DMS 273 (cell line): ENCODE data around the gene ODAM.
"Not testable (repeated sequence)": the region's sequence is repeated elsewhere in the genome, so short reads cannot be mapped to it uniquely, and the experiment has no call there.

ENCODE experiments used
- DNase-seq: peaks from one replicate; lab custom pipeline; 2025; ENCODE audit not compliant: unreplicated experiment; lab: John Stamatoyannopoulos, UW

Gene ODAM, protein sequence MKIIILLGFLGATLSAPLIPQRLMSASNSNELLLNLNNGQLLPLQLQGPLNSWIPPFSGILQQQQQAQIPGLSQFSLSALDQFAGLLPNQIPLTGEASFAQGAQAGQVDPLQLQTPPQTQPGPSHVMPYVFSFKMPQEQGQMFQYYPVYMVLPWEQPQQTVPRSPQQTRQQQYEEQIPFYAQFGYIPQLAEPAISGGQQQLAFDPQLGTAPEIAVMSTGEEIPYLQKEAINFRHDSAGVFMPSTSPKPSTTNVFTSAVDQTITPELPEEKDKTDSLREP

DNA sequence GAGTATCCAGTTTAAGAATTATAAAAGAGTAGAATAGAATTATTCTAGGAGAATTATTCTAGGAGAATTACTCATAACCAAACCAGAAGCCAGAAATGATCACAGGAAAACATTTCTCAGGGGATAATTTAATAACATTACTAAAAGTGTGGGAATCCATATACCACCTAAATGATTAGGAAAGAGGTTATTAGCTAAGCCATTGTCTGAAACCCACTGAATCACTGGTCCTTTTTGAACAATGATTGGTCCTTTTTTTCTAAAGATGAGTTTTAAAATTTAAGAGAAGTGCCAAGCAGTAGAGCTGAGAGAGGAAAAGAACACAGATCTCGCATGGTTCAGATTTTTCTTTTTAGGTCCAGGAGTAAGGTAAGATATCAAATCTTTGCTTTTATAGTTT is at the start of gene ODAM:
Gene ODAM (plus strand): TSS at position 301 of the 400 bp plus-strand sequence. CDS start 819 bp downstream, outside the sequence.
- DNase-seq = no peak

DNA sequence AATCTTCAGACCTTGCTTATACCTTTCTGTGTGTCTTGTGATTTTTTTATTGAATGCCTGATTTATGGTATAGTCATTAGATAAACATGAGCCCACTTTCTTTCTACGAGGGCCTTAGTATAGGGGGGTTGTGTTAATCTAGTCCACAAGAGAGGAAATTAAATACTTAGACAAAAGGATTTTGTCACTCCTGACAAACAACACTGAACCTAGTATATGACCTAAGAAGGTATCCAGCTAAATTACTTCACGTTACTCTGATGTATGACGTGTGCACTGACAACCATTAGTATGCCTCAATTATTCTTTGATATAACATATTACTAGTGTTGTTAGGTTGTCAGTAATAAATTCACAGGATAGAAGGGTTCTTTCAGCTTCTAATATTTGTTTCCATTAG is 44.3 kb upstream of the ODAM start:
- DNase-seq = no peak

DNA sequence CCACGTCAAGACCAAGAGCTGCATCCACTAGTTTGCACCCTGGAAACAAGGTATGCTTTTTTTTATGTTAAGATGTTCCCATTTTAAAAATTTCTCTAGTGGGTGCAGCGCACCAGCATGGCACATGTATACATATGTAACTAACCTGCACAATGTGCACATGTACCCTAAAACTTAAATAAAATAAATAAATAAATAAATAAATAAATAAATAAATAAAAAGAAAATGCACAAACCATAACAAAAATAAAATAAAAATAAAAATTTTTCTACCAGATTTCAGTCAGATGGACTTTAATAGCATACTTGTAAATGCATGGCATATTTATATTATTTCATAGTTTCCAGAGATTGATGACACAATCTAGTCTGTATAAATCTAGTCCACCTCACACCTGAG is 43.4 kb upstream of the ODAM start:
- no peak for DNase-seq

DNA sequence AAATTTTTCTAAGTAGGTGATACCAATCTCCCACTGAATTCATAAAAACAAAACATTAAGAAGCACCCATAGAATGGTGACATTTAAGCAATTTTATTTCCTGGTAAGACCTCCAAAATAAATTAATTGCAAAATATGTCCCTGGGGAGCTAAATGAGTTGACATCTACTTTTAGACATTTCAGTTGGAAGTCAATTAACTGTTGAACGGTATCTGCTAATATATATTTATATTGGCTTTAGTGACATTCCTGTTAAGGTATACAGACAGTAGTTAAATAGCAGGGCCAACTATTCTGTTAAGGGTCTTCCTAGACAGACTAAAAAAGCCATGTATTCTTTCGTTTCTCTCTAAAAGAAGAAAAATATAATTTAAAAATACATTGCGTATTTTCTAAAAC is 41.6 kb upstream of the ODAM start, which contains the start of gene PRR27:
Gene PRR27 (plus strand): TSS at position 301 of the 400 bp plus-strand sequence. CDS start 139 bp downstream, outside the sequence.
- no peak for DNase-seq

DNA sequence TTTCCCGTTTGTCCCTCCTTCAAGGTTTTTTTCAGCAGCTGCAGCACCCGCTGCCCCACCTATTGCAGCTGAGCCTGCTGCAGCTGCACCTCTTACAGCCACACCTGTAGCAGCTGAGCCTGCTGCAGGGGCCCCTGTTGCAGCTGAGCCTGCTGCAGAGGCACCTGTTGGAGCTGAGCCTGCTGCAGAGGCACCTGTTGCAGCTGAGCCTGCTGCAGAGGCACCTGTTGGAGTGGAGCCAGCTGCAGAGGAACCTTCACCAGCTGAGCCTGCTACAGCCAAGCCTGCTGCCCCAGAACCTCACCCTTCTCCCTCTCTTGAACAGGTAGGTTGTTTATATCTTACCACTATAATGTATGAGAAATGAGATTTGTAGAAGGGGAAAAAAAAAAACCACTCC is 36.9 kb upstream of the ODAM start:
- DNase-seq = no peak

DNA sequence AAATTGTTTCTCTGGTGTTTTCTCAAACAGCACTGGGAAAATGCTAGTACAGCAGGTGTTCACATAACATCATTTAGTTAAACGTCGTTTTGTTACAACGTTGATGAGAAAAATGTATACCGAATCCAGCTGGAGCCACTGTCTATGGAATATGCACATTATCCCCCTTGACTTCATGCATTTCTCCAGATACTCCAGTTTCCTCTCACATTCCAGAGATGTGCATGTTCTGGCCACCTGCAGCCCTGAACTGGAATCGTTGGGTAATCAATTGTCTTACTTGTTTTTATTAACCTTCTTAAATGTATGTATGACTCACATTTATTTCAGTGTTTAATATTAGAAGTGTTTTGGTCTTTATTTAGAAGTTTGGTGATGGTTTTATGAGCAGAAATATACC is 18.4 kb upstream of the ODAM start:
- DNase-seq = no peak

DNA sequence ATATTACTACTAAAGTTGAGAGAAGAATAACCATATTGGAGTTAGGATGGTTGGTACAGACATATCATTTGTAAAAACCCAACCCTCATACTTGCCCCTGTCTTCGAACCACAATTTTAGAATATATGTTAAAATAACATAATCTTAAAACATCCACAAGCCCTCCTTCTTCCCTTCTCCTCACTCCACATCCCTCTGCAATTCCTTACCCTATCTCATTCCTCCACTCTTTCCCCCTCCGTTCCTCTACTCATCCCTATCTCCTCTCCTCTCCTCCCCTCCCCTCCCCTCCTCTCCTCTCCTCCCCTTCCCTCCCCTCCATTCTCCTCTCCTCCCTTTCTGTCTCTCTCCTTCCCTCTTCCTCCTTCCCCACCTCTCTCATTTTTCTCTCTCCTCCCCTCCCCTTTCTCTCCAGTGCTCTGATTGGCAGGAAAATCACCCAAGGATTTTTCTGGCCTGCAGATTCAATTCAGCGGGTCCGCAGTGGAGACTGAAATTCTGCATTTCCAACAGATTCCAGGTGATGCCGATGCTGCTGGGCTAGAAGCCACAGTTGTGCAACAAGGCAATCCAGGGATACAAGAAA is 17.4 kb upstream of the ODAM start:
- DNase-seq = no peak

DNA sequence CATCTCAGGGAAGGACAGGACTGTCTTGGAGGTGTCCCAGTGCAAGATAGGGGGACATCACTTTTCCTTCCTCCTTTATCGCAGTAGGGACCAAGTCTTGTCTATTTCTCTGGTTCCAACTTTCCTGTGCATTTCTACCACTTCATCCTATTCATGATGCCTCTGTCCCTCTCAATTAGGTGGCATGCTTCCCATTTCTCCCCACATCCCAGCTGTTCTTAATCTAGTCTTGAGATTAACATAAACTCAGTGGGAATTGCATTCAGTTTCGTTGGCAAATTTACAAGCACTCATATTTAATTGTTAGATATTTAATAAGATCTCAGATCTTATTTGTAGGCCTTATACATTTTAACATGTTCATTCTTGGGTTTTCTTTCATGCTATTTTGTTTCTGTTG is 15.7 kb upstream of the ODAM start:
- no peak for DNase-seq

DNA sequence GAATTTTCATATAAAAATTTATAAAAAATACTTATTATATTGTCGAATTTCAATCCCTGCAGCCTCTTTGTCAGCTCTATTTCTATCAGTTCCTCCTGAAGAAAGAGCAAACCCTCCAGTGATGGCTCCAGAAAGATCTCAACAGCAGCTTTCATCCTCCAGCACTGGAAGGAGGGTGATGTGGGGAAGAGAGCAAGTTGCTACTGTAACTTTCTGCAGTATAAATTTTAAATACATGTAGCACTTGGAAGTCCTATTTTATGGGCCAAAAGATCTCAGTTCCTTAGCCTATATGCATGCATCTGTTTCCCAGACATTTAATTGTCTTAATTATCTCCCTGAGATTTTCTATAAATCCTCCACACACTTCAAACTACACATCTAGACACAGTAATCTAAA is 13.7 kb upstream of the ODAM start:
- no peak for DNase-seq

DNA sequence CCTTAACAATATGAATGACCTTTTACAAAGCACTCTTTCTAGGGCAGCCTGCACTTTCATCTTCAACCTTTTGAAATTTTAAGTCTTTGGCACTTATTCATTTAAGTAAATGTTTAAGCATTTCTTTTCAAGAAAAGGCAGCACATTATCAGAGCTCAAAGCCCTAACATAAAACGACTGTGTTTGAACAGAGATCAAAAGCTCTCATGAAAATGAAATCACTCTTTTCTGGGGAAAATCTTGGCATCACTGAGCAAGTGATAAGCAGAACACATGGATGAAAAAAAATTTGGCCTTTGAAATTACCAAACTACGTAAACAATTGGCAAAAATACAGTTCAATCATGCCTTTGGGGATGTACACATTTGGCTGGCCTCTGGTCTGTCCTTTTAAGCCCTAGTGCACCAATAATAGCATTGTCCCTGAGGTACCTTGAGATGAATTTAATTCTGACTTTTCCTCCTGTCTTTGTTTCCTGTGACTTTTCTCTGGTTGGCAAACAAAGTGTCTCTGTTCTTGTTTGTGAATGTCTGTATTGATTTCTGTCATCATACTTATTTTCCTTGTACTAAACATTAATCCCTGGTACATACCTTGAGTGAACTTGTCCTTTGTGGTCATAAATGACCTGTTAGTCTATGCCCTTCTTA is 12.9 kb upstream of the ODAM start:
- DNase-seq = no peak

DNA sequence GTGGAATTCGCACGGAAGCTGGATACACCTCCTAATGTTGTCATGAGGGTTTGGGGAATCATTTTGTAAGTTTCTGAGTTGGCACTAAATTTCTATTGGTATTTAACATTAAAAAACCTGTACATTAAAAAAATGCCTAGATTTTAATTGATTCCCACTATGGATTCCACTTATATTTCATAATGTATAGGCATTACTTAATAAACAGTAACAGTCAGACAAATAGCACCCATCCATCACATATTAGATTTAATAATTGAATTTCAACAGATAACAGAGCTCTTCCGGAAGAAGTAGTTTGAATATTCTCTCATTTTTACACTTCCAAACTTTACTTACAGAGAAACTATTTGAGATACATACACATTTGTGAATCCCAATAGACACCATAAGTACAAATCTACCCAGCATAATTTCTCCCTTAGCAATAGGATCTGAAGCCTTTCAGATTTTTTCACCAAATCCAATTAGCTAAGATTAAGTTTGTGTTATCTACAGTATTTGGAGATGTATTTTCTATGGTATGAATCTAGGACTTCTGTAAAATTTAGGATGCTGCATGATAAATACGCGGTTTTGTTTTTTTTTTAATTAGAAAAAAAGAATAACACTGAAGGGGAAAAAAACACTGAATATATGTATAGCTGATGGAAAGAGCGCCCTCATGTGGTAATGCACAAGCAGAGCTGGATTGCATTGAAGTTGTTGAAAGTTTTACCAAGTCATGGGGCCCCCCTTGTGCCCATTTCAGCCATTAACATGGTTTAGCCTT is 12.2 kb upstream of the ODAM start:
- peak; percentile 47 for DNase-seq

DNA sequence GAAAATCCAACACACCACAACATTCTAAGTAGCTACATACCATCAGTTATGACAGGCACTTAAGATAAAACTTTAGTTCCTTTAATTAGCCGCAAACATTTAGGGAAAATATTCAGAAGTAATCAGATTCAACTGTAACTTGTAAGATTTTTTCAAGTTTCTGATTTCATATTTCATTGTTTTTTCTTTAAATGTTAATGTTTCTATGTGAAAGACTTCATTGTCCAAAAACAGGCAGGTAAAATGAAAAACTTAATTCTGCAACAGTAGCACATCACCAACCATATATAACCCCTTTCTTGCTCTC is 11.6 kb upstream of the ODAM start:
- no peak for DNase-seq

DNA sequence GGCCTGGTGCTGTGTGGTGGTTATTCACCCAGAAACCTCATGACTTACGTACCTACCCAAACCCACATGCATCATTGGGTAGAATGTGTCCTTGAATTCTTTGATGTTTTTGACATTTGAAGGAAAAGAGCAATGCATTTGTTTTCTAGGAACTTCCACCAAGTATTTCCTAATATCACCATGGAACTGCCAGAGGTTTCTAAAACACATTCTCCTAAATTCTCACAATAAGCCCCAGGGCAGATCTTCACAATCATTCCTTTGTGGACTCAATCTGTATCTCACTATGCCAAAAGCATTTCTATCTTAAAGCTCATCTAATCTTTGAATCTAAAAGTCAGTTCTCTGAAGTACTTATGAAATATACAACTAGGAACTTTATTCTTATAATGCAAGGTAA is 8.3 kb upstream of the ODAM start:
- DNase-seq = no peak

DNA sequence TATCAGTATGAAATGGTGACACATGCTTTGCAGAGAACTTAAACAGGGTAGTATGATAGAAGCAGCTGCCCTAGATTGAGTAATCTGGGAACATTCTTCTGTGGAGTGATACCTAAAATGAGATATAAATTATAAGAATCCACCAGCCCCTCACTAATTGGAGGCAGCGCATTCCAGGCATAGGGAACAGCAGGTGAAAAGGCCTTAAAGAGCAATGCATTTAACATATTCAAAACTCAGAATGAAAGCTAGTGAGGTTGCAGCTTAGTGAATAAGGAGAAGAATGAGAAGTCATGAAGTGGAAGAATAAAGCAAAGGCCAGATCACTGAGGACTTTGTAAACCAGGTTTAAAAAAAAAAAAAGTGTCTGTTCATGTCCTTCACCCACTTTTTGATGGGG is 4.9 kb upstream of the ODAM start:
- no peak for DNase-seq

DNA sequence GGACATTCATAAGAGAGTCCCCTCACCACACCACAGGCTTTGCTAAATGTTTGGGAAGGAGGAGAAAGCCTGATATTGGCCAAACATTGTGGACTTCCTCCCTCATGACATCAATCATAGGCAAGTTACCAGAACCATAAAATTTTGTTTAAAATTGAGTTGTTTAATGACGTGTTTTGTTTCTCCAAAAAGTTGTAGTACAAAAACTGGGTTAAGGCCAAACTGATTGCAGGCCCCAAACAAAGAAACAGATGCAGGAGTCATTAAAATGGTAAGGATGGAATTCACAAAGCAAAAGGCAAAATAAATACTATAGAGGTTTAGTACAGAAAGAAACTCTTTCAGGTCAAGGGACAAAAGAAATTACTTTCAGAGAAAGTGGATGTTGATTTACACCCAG is 3.9 kb upstream of the ODAM start:
- DNase-seq = no peak

DNA sequence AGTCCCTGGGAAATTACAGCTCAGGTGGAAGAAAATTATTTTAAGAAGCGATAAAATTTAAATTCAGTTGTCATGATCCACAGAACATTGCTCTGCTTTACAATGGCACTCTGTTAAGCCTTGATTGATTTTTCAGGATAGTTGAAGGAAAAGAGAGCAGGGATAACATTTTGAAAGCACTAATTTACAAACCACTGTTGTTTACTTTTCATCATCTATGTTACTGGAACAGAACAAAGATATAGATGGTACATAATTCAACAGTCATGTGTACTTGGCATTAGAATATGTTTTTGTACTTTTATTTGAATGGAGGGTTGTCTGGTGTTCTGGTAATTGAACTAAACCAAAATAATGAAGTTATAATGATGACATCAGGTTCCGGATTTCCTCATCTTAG is 2.6 kb upstream of the ODAM start:
- DNase-seq = no peak

DNA sequence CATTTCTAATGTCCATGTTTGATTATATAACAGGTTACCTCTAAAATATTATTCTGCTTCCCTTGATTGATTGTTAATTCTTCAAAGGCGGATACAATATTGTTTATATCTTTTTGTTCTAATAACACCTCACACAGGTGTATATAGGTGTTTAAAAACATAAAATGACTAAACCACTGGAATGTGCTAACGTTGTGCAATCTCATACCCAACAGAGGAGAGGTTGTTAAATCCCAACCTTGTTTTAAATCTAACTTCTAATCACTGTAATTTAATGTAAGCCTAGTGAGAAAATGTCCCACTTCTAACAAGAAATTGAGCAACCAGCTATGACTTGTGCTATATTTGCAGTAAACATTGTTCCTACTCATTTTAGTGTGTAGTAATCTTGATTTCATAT is 1.3 kb downstream of the ODAM start:
- DNase-seq = no peak

DNA sequence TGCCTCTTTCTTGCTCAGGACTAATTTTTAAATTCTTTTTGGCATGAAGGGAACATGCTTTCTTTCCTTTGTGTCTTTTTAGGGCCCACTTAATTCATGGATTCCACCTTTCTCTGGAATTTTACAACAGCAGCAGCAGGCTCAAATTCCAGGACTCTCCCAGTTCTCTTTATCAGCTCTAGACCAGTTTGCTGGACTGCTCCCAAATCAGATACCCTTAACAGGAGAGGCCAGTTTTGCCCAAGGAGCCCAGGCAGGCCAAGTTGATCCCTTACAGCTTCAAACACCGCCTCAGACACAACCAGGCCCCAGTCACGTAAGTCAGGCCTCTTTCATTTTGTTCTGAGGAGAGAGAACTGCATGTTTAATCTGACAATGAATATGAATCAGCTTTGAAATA is 2.3 kb downstream of the ODAM start:
- no peak for DNase-seq

DNA sequence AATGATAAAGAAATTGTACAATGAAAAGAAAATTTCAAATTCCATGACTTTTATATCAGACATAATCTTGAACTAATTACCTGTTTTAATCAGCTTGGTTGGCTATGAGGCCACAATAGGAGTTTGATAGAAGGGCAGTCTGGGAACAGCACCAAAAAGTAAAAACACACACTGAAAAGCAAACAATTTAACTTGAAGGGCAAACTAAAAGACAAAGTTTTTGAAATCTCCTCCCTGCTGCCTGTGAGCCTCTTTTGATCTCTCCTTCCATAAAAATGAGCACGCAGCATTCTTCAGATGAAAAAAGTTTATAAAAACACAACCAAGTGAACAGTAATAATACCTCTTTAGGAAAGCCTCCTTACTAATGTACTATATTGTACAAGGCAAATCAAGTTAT is 8.1 kb downstream of the ODAM start:
- no peak for DNase-seq

DNA sequence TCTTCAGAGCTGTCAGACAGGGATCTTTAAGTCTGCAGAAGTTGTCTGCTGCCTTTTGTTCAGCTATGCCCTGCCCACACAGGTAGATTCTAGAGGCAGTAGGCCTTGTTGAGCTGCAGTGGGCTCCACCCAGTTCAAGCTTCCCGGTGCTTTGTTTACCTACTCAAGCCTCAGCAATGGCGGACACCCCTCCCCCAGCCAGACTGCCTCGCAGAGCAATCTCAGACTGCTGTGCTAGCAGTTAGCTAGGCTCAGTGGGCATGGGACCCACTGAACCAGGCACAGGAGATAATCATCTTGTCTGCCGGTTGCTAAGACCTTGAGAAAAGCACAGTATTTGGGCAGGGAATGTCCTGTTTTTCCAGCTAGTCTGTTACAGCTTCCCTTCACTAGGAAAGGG is 17.2 kb downstream of the ODAM start:
- DNase-seq = not testable (repeated sequence)

DNA sequence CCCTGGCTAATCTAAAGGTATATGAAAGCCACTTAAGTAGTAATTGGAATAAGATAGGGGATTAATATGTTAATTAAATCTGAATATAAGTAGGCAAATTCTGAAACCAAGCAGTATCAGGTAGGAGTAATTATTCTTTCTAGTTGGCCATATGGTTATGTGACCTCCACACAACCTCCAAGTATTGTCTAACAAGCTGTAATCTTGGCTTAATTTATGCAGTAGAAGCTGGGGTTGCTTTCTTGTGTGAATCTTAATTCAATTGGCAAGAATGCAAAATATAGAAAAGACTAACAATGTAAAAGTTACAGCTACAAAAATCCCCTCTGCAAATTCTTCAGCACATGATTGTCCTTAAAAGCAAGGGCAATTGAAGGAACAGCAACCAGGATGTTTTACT is 20.6 kb downstream of the ODAM start:
- not testable (repeated sequence) for DNase-seq

DNA sequence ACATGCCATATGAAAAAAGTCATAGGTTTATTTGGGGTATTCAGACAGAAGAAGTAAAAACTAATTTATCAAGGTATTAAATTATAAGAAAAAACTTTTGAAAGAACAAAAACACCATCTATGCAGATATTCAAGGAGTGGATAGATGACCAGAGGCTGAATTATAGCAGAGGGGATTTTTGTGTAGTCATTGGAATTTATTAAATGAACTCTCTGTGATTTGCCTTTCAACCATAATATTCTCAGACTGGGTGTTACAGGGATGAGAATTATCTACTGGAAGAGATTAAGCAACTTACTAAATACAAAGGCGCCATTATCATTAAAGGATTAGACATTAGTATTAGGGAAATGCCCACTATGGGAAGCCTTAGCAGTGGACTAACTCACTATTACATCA is 21.0 kb downstream of the ODAM start:
- DNase-seq = not testable (repeated sequence)
